Measurements from ENCODE around the gene CD300A. TPM values are rescaled to one million over a fixed set of nuclear protein-coding genes. Genes with fewer than 3 reads are reported as not detected.

The CD300A gene
- total and polyA plus RNA-seq, 2 donors (not counting 3 experiments of a cell fraction or from before 2014, with no cell fraction given): not detected

GRCh38 chr17:74430385-74430705 lies 36.1 kb upstream of the CD300A start:
- H3K9me1 ChIP-seq (replicated peaks; ENCODE audit: control insufficient read depth, extremely low read depth, insufficient read depth, low read length): no peaks in the 10 kb centered on the region
- POLR2A ChIA-PET: no interaction called here
- no peak overlapping the region for H3K4me2 ChIP-seq (ENCODE audit: insufficient read depth, low read length)
- no peak for DNase-seq (ENCODE audit: low read depth, low spot score)
- no peaks in the 10 kb centered on the region for H3K4me1 ChIP-seq (ENCODE audit: control insufficient read depth, extremely low read depth, insufficient read depth, low read length)
- no peak overlapping the region for H3K4me3 ChIP-seq (replicated peaks in 1 of 3; ENCODE audit: insufficient read depth in 1 of 3, low read depth in 1 of 3, low read length in 3 of 3)
- H4K20me1 ChIP-seq (replicated peaks; ENCODE audit: control insufficient read depth, extremely low read depth, insufficient read depth, low read length): no peaks in the 10 kb centered on the region
- intact Hi-C loops (cut with micrococcal nuclease): no loop called here
- H3K79me2 ChIP-seq (ENCODE audit: control insufficient read depth, insufficient read depth, low read length): no peaks in the 10 kb centered on the region
- no peak overlapping the region for H3K9ac ChIP-seq (replicated peaks; ENCODE audit: extremely low read depth, insufficient read depth, low read length)
- H3K27ac ChIP-seq (ENCODE audit: insufficient read depth, low read depth, low read length): no peak overlapping the region
- no TSS peak for BruUV-seq (replicated peaks)
- no peaks in the 10 kb centered on the region for H3K36me3 ChIP-seq (ENCODE audit: control insufficient read depth in 2 of 2, extremely low read depth in 1 of 2, insufficient read depth in 2 of 2, low read length in 2 of 2)
- TF ChIP-seq MAX (IDR thresholded peaks at IDR 0.05; ENCODE audit: insufficient read depth, insufficient read length) (no peak), FOS (IDR thresholded peaks at IDR 0.05; ENCODE audit: borderline replicate concordance, insufficient read depth, low read length) (no peak), EZH2 (IDR thresholded peaks at IDR 0.05; ENCODE audit: borderline replicate concordance, low read depth, low read length, severe bottlenecking) (no peak), POLR2A (IDR thresholded peaks at IDR 0.05; ENCODE audit: low read depth, low read length) (no peak), MYC (IDR thresholded peaks at IDR 0.05; ENCODE audit: low read depth, low read length) (no peak), POLR2AphosphoS5 (IDR thresholded peaks at IDR 0.05; ENCODE audit: insufficient read depth, low read depth, low read length) (no peak), JUN (IDR thresholded peaks at IDR 0.05; ENCODE audit: borderline replicate concordance, insufficient read depth, insufficient read length, low read depth) (no peak), GATA2 (IDR thresholded peaks at IDR 0.05; ENCODE audit: insufficient read depth, insufficient read length, low read depth, low read length) (no peak), CTCF (IDR thresholded peaks at IDR 0.05; ENCODE audit: extremely low read depth in 1 of 2, insufficient read depth in 1 of 2, low read depth in 1 of 2, low read length in 2 of 2) (no peak)
- no peak for FAIRE-seq
- no peaks in the 10 kb centered on the region for H3K9me3 ChIP-seq (replicated peaks; ENCODE audit: control insufficient read depth, insufficient read depth, low read length)
- CTCF ChIA-PET: interaction anchor here (1.3 kb wide), 1 partner anchor 51 kb away, joined by 5 read pairs; no protein-coding TSS in a partner anchor
- peaks cover 23 to 30% of the 10 kb centered on the region in 2 experiments for H3K27me3 ChIP-seq (ENCODE audit: control insufficient read depth in 2 of 2, insufficient read depth in 2 of 2, low read length in 2 of 2)
- H2AFZ ChIP-seq (ENCODE audit: low read depth, low read length): no peak overlapping the region
- dilution Hi-C loops (cut with MboI; ENCODE audit: extremely low pct_ligation_motif_present, low sequenced_read_pairs): no loop called here

All from endothelial cell of umbilical vein (primary cell).